NT2/D1 (cell line): ENCODE results near the gene CPM.

Experiments used
- YY1 ChIP-seq: IDR thresholded peaks from 2 replicates; pipeline ENCODE4 v1.6.1; 2011; ENCODE audit not compliant: insufficient read length, insufficient read depth
- ZNF274 ChIP-seq: IDR thresholded peaks from 2 replicates; pipeline ENCODE4 v1.6.1; 2011; ENCODE audit warnings: mild to moderate bottlenecking, low read depth, low read length

DNA sequence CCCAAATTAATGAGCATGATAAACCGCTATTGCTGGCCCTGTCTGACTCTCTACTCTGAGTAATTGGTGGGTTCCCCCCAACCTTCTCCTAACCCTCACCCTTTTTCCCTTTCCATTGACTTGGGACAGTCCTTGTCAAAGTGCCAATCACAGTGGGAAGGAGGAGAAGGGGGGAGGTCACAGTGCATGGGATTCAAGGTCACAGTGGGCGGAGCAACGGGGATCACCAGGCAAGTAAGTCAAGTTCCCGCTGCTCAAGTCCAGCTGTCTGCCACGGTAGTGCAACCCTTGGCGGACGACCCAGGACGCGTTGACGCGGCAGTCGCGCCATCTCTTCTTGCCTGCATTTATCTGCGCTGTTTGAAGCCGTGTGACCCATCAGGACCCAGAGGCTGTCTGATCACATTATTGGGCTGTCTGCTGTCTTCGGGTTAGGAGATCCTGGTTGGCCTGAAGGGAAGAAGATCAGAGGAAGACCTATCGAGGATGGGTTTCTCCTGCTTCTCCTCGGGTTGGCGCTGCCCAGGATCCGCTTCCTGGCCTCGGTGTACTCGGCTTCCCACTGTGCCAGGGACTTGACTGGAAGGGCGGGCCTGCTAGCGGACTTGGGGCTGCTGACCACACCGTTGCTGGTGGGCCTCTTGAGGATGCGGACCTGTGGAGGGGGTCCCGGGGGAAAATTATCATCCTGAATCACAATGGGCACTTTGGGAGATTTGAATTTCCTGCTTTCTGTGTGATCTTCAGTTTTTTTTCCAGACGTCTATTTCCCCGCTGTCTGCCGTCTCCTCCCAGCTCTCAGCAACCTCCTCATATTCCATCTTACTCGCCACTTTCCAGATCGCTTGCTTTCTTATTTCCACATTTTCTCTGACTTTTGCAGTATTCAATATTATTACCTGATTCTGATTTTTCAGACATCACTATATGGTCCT, 128.0 kb downstream of the CPM start:
- TF ChIP-seq ZNF274 = no peak
- TF ChIP-seq YY1 = no peak
